HG03521 (cell line): ENCODE results near the gene RPH3AL.
"Not testable (repeated sequence)": the region's sequence is repeated elsewhere in the genome, so short reads cannot be mapped to it uniquely, and the experiment has no call there.

Experiments used
- ATAC-seq: cut with Tn5 transposase; IDR thresholded peaks from one replicate; pipeline ENCODE4 v1.9.1; 2021; ENCODE audit warnings: mild to moderate bottlenecking, moderate library complexity; ENCODE audit not compliant: unreplicated experiment

The RPH3AL gene

GRCh38 chr17:246226-246625 is 106.4 kb downstream of the RPH3AL start:
- ATAC-seq, result no peak

- ATAC-seq, result no peak
Measured at GRCh38 chr17:245611-246010, 107.0 kb downstream of the RPH3AL start.

- ATAC-seq, result no peak
Measured at GRCh38 chr17:245020-245419, 107.6 kb downstream of the RPH3AL start.

GRCh38 chr17:243924-244323 is 108.7 kb downstream of the RPH3AL start:
- not testable (repeated sequence) for ATAC-seq

- ATAC-seq, result no peak
Measured at GRCh38 chr17:238964-239259, 113.7 kb downstream of the RPH3AL start.

GRCh38 chr17:238071-238963 is 114.3 kb downstream of the RPH3AL start:
- ATAC-seq, result no peak

GRCh38 chr17:237406-237955 is 115.1 kb downstream of the RPH3AL start:
- ATAC-seq, result no peak

- no peak for ATAC-seq
Measured at GRCh38 chr17:236641-237405, 115.8 kb downstream of the RPH3AL start.

GRCh38 chr17:235831-236640 is 116.6 kb downstream of the RPH3AL start:
- no peak for ATAC-seq

- not testable (repeated sequence) for ATAC-seq
Measured at GRCh38 chr17:234994-235830, 117.4 kb downstream of the RPH3AL start.

- not testable (repeated sequence) for ATAC-seq
Measured at GRCh38 chr17:234163-234993, 118.2 kb downstream of the RPH3AL start.

- ATAC-seq, result no peak
Measured at GRCh38 chr17:233473-233941, 119.1 kb downstream of the RPH3AL start.

- ATAC-seq, result no peak
Measured at GRCh38 chr17:231966-232807, 120.4 kb downstream of the RPH3AL start.

- ATAC-seq, result no peak
Measured at GRCh38 chr17:231191-231965, 121.2 kb downstream of the RPH3AL start.

GRCh38 chr17:230395-230770 is 122.2 kb downstream of the RPH3AL start:
- ATAC-seq, result no peak

GRCh38 chr17:229709-230394 is 122.8 kb downstream of the RPH3AL start:
- ATAC-seq, result no peak
